ENCODE results near the gene XAGE1A. TPM values are rescaled to one million over a fixed set of nuclear protein-coding genes. Genes with fewer than 3 reads are reported as not detected.

Gene XAGE1A, protein sequence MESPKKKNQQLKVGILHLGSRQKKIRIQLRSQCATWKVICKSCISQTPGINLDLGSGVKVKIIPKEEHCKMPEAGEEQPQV
- total RNA-seq (2022; extraction: Qiagen RNA extraction): 5.1 to 36.0 TPM (median 24.6 TPM) in 5 replicates

DNA sequence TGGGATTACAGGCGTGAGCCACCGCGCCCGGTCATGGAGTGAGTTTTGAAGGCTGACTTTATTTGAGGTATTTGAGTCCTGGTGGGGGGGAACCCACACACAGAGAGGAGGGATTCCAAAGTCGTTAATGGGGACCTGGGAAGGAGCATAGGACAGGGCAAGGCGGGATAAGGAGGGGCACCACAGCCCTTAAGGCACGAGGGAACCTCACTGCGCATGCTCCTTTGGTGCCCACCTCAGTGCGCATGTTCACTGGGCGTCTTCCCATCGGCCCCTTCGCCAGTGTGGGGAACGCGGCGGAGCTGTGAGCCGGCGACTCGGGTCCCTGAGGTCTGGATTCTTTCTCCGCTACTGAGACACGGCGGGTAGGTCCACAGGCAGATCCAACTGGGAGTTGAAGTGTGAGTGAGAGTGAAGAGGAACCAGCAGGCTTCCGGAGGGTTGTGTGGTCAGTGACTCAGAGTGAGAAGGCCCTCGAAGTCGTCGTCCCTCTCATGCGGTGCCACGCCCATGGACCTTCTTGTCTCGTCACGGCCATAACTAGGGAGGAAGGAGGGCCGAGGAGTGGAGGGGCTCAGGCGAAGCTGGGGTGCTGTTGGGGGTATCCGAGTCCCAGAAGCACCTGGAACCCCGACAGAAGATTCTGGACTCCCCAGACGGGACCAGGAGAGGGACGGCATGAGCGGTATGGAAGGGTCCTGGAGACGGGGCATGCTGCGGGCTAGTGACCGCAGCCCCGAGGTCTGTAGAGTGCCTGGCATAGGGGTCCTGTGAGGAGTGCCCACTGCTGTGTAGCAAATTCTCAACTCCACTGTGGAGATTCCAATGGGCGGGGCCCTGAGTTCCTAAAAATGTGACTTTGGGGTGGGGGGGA is at the start of gene XAGE1A:
XAGE1A (plus strand) TSS at position 264 of the 874 bp plus-strand sequence. CDS start 1,554 bp downstream, outside the sequence.

DNA sequence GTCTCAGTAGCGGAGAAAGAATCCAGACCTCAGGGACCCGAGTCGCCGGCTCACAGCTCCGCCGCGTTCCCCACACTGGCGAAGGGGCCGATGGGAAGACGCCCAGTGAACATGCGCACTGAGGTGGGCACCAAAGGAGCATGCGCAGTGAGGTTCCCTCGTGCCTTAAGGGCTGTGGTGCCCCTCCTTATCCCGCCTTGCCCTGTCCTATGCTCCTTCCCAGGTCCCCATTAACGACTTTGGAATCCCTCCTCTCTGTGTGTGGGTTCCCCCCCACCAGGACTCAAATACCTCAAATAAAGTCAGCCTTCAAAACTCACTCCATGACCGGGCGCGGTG is 21.3 kb downstream of the XAGE1A start, which contains the start of gene XAGE1B:
XAGE1B (minus strand) TSS at position 77 of the 339 bp plus-strand sequence. CDS start 1,536 bp downstream, outside the sequence.

Other genes with a start within 250 kb of the XAGE1A start
- not detected in 5 replicates for gene XAGE2, start 126.8 kb upstream of the XAGE1A start, total RNA-seq (2022; extraction: Qiagen RNA extraction)
- 189 to 283 TPM (median 211 TPM) in 5 replicates for gene XAGE1B, start 21.3 kb downstream of the XAGE1A start, total RNA-seq (2022; extraction: Qiagen RNA extraction)
- not detected in 5 replicates for gene SSX7, start 159.1 kb downstream of the XAGE1A start, total RNA-seq (2022; extraction: Qiagen RNA extraction)
- gene SSX2, start 211.4 kb downstream of the XAGE1A start, total RNA-seq (2022; extraction: Qiagen RNA extraction): not detected in 5 replicates

Data from A549 treated with CORT108297 at 1 μM for 4 hours (cell line).